ENCODE measurements around the gene EFCAB14. TPM values are rescaled to one million over a fixed set of nuclear protein-coding genes. Genes with fewer than 3 reads are reported as not detected.

The EFCAB14 gene
- total and polyA plus RNA-seq, 11 donors: 10.7 to 91.9 (median 62.3) TPM

GRCh38 chr1:46650491-46650890 is 68.4 kb downstream of the EFCAB14 start:
- Histone ChIP-seq H3K36me3 (peaks cover 0 to 90% (median 61%) of the 10 kb centered on the region in 9 donors), H3K4me1 (peaks cover 0 to 6% (median 0%) of the 10 kb centered on the region in 12 donors), H3K27me3 (no peaks in the 10 kb centered on the region), H3K9me3 (peaks cover 0 to 25% (median 10%) of the 10 kb centered on the region in 12 donors), H3K27ac (no peak overlapping the region), H3K4me3 (no peak overlapping the region)
- WGBS, 4 donors: 69 to 98% (median 96%) methylated on average over 3 of the region's 3 CpGs
- no peak for DNase-seq
- TF ChIP-seq CTCF (IDR thresholded peaks at IDR 0.05) (no peak), POLR2A (IDR thresholded peaks at IDR 0.05) (no peak)
- intact Hi-C loops (cut with DNase I): no loop called here
- no peak for ATAC-seq

GRCh38 chr1:46649764-46650163 is 69.2 kb downstream of the EFCAB14 start:
- TF ChIP-seq POLR2A (IDR thresholded peaks at IDR 0.05): no peak
- no peak for TF ChIP-seq CTCF (IDR thresholded peaks at IDR 0.05)
- intact Hi-C loops (cut with DNase I): no loop called here
- WGBS, 4 donors: 97 to 100% (median 99%) methylated on average over 2 of the region's 2 CpGs
- peaks cover 0 to 90% (median 54%) of the 10 kb centered on the region in 9 donors for H3K36me3 ChIP-seq
- ATAC-seq (no peak), DNase-seq (no peak)
- peaks cover 0 to 6% (median 0%) of the 10 kb centered on the region in 12 donors for H3K4me1 ChIP-seq
- H3K27ac ChIP-seq: no peak overlapping the region
- H3K4me3 ChIP-seq: no peak overlapping the region
- peaks cover 0 to 25% (median 10%) of the 10 kb centered on the region in 12 donors for H3K9me3 ChIP-seq
- H3K27me3 ChIP-seq: no peaks in the 10 kb centered on the region

GRCh38 chr1:46647611-46648010 is 71.3 kb downstream of the EFCAB14 start:
- H3K27me3 ChIP-seq: no peaks in the 10 kb centered on the region
- intact Hi-C loops (cut with DNase I): no loop called here
- no peak for DNase-seq
- no peak overlapping the region for H3K27ac ChIP-seq
- H3K4me3 ChIP-seq: no peak overlapping the region
- WGBS, 4 donors: 96 to 98% (median 97%) methylated on average over 3 of the region's 3 CpGs
- H3K9me3 ChIP-seq: peaks cover 0 to 25% (median 10%) of the 10 kb centered on the region in 12 donors
- H3K36me3 ChIP-seq: peaks cover 0 to 91% (median 51%) of the 10 kb centered on the region in 9 donors
- TF ChIP-seq CTCF (IDR thresholded peaks at IDR 0.05) (no peak), POLR2A (IDR thresholded peaks at IDR 0.05) (no peak)
- ATAC-seq: no peak
- H3K4me1 ChIP-seq: peaks cover 0 to 16% (median 8%) of the 10 kb centered on the region in 12 donors

GRCh38 chr1:46646844-46647243 is 72.1 kb downstream of the EFCAB14 start:
- TF ChIP-seq CTCF (IDR thresholded peaks at IDR 0.05) (no peak), POLR2A (IDR thresholded peaks at IDR 0.05) (no peak)
- WGBS, 4 donors: 92 to 97% (median 94%) methylated on average over 2 of the region's 2 CpGs
- H3K36me3 ChIP-seq: peaks cover 0 to 91% (median 51%) of the 10 kb centered on the region in 9 donors
- peaks cover 0 to 16% (median 10%) of the 10 kb centered on the region in 12 donors for H3K4me1 ChIP-seq
- no peak for ATAC-seq
- no peak for DNase-seq
- no peak overlapping the region for H3K4me3 ChIP-seq
- intact Hi-C loops (cut with DNase I): no loop called here
- H3K27ac ChIP-seq: no peak overlapping the region
- H3K9me3 ChIP-seq: peaks cover 0 to 25% (median 10%) of the 10 kb centered on the region in 12 donors
- no peaks in the 10 kb centered on the region for H3K27me3 ChIP-seq
